Islet precursor cell (in vitro differentiated cells): ENCODE data around the gene GPR3.
"Not testable (repeated sequence)": the region's sequence is repeated elsewhere in the genome, so short reads cannot be mapped to it uniquely, and the experiment has no call there.

Experiments
- DNase-seq: peaks from one replicate; pipeline ENCODE4 v3.0.0-alpha.2; 2018

The GPR3 gene

DNA sequence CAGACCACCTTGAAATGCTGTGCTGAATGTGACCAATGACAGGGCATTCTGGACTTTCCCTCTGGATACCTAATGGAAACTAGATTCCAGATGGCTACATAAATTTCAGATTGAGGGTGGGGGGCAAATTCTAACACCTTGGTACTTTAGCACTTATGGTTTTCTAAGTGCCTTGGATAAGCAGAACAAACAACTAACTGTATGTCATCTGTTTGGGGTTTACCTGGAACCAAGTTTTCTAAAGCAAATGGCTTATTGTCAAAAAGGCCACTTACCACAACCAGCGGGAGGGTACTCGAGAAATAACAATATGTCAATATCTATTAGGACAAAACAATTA lies 39.1 kb downstream of the GPR3 start:
- no peak for DNase-seq

DNA sequence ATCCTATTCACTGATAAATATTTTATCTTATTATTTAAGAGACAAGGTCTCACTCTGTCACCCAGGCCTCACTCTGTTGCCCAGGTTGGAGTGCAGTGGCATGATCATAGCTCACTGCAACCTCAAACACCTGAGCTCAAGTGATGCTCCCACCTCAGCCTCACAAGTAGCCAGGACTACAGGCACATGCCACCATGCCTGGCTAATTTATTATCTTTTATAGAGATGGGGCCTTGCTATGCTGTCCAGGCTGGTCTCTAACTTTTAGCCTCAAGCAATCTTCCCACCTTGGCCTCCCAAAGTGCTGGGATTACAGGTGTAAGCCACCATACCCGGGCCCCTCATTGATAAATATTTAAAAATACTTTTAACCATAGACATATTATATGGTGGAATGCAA lies 40.3 kb downstream of the GPR3 start:
- DNase-seq = not testable (repeated sequence)

- no peak for DNase-seq
Observed at GRCh38 chr1:27433706-27434105, 41.3 kb downstream of the GPR3 start.

DNA sequence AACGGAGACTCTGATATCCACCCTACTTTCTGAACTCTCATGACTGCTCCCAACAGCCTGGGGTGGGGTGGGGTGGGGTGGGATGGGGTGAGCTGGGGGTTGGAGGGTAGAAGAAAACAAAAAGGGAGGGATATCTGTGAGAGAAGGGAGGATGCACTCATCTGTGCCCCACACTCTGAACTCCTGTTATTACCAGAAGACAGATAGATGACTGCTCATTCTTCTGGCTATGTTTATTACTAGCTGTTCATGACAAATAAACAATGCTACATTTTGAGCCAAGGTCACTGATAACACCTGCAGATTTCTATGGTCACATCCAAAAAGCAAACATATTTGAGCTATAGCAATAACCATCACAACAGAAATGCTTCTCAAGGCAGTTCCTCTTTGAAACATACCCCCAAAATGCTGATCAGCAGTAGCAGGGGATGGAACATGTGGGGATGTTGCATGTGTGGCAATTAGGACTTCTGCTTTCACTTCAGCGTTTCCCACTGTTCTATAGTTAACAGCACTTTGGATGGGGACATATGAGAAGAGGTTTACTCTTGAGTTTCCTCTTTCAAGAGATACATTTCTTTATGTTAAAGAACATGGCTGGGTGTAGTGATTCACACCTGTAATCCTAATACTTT lies 43.3 kb downstream of the GPR3 start:
- no peak for DNase-seq

GRCh38 chr1:27436204-27437159 lies 44.1 kb downstream of the GPR3 start:
- no peak for DNase-seq

DNA sequence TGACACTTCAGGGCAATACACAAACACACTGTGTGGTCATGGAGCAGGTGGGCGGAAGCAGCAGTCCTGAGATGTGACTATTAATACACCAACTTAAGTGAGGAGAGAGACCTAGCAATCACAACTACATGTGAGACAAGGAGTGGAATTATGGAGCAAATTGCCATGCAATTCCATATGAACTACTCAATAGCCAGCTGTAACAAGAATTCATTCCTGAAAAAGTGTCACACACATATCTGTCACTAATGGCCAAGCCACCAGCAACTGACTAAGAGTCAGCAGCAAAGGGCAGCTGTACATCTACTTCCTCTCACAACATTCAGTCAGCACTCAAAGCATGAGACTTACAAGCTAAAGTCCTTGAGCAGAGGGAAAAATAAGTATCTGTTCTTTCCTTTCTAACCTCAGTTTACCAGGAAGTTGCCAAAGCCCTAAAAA lies 46.2 kb downstream of the GPR3 start:
- DNase-seq = no peak

GRCh38 chr1:27439150-27439549 lies 46.7 kb downstream of the GPR3 start:
- no peak for DNase-seq

- DNase-seq = no peak
Observed at GRCh38 chr1:27444632-27445031, 52.2 kb downstream of the GPR3 start.
